HepG2 (cell line): ENCODE results near the gene LDLRAD4. TPM values are rescaled to one million over a fixed set of nuclear protein-coding genes. Genes with fewer than 3 reads are reported as not detected.

Experiments used
- ATAC-seq: fragments of 200-7000 bp; cut with Tn5 transposase; 3 replicates; pipeline ENCODE4 v1.9.1; 2020; ENCODE audit warnings: mild to moderate bottlenecking, moderate library complexity
- BruUV-seq: library from RNA; stranded (reverse); fragments of 400-500 nt; replicated peaks from 2 replicates; lab custom pipeline; 2021; lab: Mats Ljungman, UMichigan
- CTCF ChIA-PET: fragments of 300-600 bp; formaldehyde crosslinking; extraction: SDS; loops from one replicate; lab custom pipeline; 2021; ENCODE audit warnings: low total read pairs, inconsistent platforms, low intra/inter-chr PET ratio; lab: Yijun Ruan, JAX
- POLR2A ChIA-PET: fragments of 350-600 bp; sonication (Branson Sonifier 250); formaldehyde crosslinking; loops from one replicate; lab custom pipeline; 2020; ENCODE audit warnings: antibody characterized with exemption, inconsistent platforms; lab: Yijun Ruan, JAX
- DNase-seq: peaks from one replicate; pipeline ENCODE4 v3.0.0-alpha.2; 2015; ENCODE audit warnings: low spot score
- FAIRE-seq: peaks from 3 replicates; lab custom pipeline; 2011; peaks lifted over from hg19 to GRCh38; lab: Jason Lieb, UNC
- H2AFZ ChIP-seq: one replicate; pipeline ENCODE4 v1.6.1; 2011; ENCODE audit warnings: low read length, inconsistent platforms
- H3K27ac ChIP-seq: fragments of 300-600 bp; 3 replicates; pipeline ENCODE4 v1.8.0; 2011; ENCODE audit warnings: mixed run types, mild to moderate bottlenecking, mixed read lengths, low read length, inconsistent platforms; ENCODE audit not compliant: insufficient read depth; ENCODE audit errors: extremely low read length
- H3K27me3 ChIP-seq, 2 experiments: fragments of 200-600 bp in 1 of 2; 2 replicates in 1 of 2; 3 replicates in 1 of 2; pipeline versions ENCODE4 v1.6.0 to v1.8.0; 2011; ENCODE audit warnings: low read length in 2 of 2, mild to moderate bottlenecking in 2 of 2, moderate library complexity in 2 of 2, inconsistent platforms in 1 of 2; ENCODE audit not compliant: insufficient read depth in 2 of 2, control insufficient read depth in 1 of 2
- H3K36me3 ChIP-seq, 2 experiments: fragments of 200-600 bp in 1 of 2; replicated peaks in 1 of 2; 2 replicates in 1 of 2; 3 replicates in 1 of 2; pipeline versions ENCODE4 v1.5.1 to v1.8.0; 2011; ENCODE audit warnings: low read length in 2 of 2, inconsistent platforms in 1 of 2; ENCODE audit not compliant: insufficient read depth in 2 of 2, control insufficient read depth in 1 of 2
- H3K4me1 ChIP-seq: 2 replicates; pipeline ENCODE4 v1.5.1; 2012; ENCODE audit warnings: low read length, inconsistent platforms; ENCODE audit not compliant: insufficient read depth
- H3K4me2 ChIP-seq: 2 replicates; pipeline ENCODE4 v1.6.0; 2011; ENCODE audit warnings: low read depth, low read length, inconsistent platforms
- H3K4me3 ChIP-seq, 3 experiments: fragments of 200-600 bp in 1 of 3; sonication (generic), shearing (Covaris generic) in 1 of 3; replicated peaks in 1 of 3; 2 replicates each; pipeline ENCODE4 v1.5.1; 2011 to 2016; ENCODE audit warnings: low read length in 3 of 3, inconsistent platforms in 2 of 3, low read depth in 2 of 3, mild to moderate bottlenecking in 2 of 3, control low read depth in 1 of 3, mixed read lengths in 1 of 3; ENCODE audit not compliant: insufficient read depth in 1 of 3
- H3K79me2 ChIP-seq: one replicate; pipeline ENCODE4 v1.6.1; 2011; ENCODE audit warnings: low read length, inconsistent platforms; ENCODE audit not compliant: insufficient read depth
- H3K9ac ChIP-seq: 2 replicates; pipeline ENCODE4 v1.6.0; 2011; ENCODE audit warnings: mild to moderate bottlenecking, low read depth, low read length, inconsistent platforms; ENCODE audit not compliant: insufficient read depth
- H3K9me3 ChIP-seq: 2 replicates; pipeline ENCODE4 v1.5.1; 2012; ENCODE audit warnings: mild to moderate bottlenecking, low read length
- H4K20me1 ChIP-seq: 2 replicates; pipeline ENCODE4 v1.6.0; 2011; ENCODE audit warnings: inconsistent platforms, mild to moderate bottlenecking, low read length, moderate library complexity; ENCODE audit not compliant: insufficient read depth
- GPN1 ChIP-seq: sonication (generic); formaldehyde crosslinking; IDR thresholded peaks from 2 replicates; pipeline ENCODE4 v1.5.1; 2020; ENCODE audit warnings: missing genetic modification reagents, borderline replicate concordance
- GRHL1 ChIP-seq: sonication (generic); formaldehyde crosslinking; conservative IDR thresholded peaks from 2 replicates; pipeline ENCODE4 v1.8.0; 2022; ENCODE audit warnings: missing genetic modification reagents
- MXD4 ChIP-seq: IDR thresholded peaks from 2 replicates; pipeline ENCODE4 v1.6.1; 2016; ENCODE audit warnings: mild to moderate bottlenecking, missing biosample characterization, missing genetic modification reagents
- NFE2 ChIP-seq: sonication (generic); formaldehyde crosslinking; IDR thresholded peaks from 2 replicates; pipeline ENCODE4 v1.4.0; 2020; ENCODE audit warnings: missing genetic modification reagents
- PAF1 ChIP-seq: IDR thresholded peaks from 2 replicates; pipeline ENCODE4 v1.6.1; 2016; ENCODE audit warnings: missing genetic modification reagents, missing compliant biosample characterization
- RBFOX2 ChIP-seq: fragments of 200-400 bp; formaldehyde crosslinking; IDR thresholded peaks from 2 replicates; pipeline ENCODE4 v1.6.1; 2017; ENCODE audit warnings: low read depth, mild to moderate bottlenecking, low read length
- SIX4 ChIP-seq: sonication (generic); formaldehyde crosslinking; IDR thresholded peaks from 2 replicates; pipeline ENCODE4 v1.4.0; 2020; ENCODE audit warnings: missing genetic modification reagents
- TRIM24 ChIP-seq: sonication (generic); formaldehyde crosslinking; IDR thresholded peaks from 2 replicates; pipeline ENCODE4 v1.8.0; 2022; ENCODE audit warnings: mild to moderate bottlenecking, missing genetic modification reagents
- ZNF572 ChIP-seq: sonication (generic); formaldehyde crosslinking; IDR thresholded peaks from 2 replicates; pipeline ENCODE4 v1.5.1; 2020; ENCODE audit warnings: mild to moderate bottlenecking, missing genetic modification reagents
- ZNF652 ChIP-seq: IDR thresholded peaks from 2 replicates; pipeline ENCODE4 v1.6.1; 2016; ENCODE audit warnings: low read depth, borderline replicate concordance
- ZNF713 ChIP-seq: sonication (generic); formaldehyde crosslinking; IDR thresholded peaks from 2 replicates; pipeline ENCODE4 v1.4.0; 2020; ENCODE audit warnings: mild to moderate bottlenecking, missing genetic modification reagents
- ZNF891 ChIP-seq: sonication (generic); formaldehyde crosslinking; IDR thresholded peaks from 2 replicates; pipeline ENCODE4 v1.5.0; 2020; ENCODE audit warnings: mild to moderate bottlenecking, missing genetic modification reagents
- WGBS: methylation state at CpG from one replicate; pipeline ENCODE4 v1.1.6; 2017; ENCODE audit warnings: low lambda C conversion rate; 5-methylcytosine and 5-hydroxymethylcytosine counted together
- in situ Hi-C: cut with HindIII; loops from 2 replicates; pipeline ENCODE4 v1.10.0; 2017; ENCODE audit warnings: low pct_unique_long_range_greater_than_20kb; ENCODE audit not compliant: extremely low pct_ligation_motif_present
- intact Hi-C: fragments of 100-400 bp; cut with micrococcal nuclease; formaldehyde crosslinking; loops from one replicate; pipeline ENCODE4 v1.10.0; 2022; ENCODE audit not compliant: unreplicated experiment
- polyA plus RNA-seq, 8 experiments: library from polyadenylated mRNA; depleted of rRNA in 3 of 8; stranded (reverse) in 7 of 8; unstranded in 1 of 8; fragments of >200 nt; fragmentation: Illumina TruSeq in 4 of 8; extraction: Trizol in 4 of 8; gene quantifications; 2 replicates each; pipeline versions ENCODE4 v1.2.1 to v1.2.3, GENCODE V29; 2011 to 2016; ENCODE audit warnings: low read depth in 4 of 8, missing spikeins in 1 of 8, mixed read lengths in 1 of 8; ENCODE audit not compliant: insufficient read depth in 1 of 8
- total RNA-seq, 5 experiments: library from RNA; depleted of rRNA; stranded (reverse); fragments of >200 nt; fragmentation: Illumina TruSeq; extraction: Trizol; gene quantifications; 2 replicates each; pipeline ENCODE4 v1.2.3, GENCODE V29; 2016; ENCODE audit warnings: low read depth in 1 of 5

LDLRAD4 gene
- total and polyA plus RNA-seq, 2 of the 13 experiments (the other 11 are each of a cell fraction or from before 2014, with no cell fraction given), result 13.6 to 20.9 TPM

DNA sequence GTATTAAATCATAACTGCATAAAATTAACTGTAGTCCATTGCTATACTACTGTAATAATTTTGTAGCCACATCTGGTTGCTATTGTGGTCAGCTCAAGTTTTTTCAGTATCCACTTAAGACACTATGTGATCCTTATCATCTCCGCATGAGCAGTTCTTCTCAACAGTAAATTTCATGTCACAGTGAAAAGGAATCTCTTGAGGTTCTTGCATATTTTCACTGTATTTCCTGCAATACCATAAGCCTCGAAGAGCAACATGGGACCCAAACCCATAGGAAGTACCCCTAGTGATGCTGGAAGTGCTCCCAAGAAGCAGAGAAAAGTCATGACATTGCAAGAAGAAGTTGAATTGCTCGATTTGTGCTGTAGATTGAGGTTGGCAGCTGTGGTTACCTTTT is 86.7 kb downstream of the LDLRAD4 start:
- in situ Hi-C loops, result no loop called here
- no peak for FAIRE-seq
- ATAC-seq, result no peak
- Histone ChIP-seq H3K4me1 (no peaks in the 10 kb centered on the region), H3K79me2 (no peaks in the 10 kb centered on the region), H3K27ac (no peak overlapping the region), H3K4me2 (no peak overlapping the region), H3K4me3 (no peak overlapping the region), H3K9ac (no peak overlapping the region), H3K27me3 (no peaks in the 10 kb centered on the region), H3K36me3 (no peaks in the 10 kb centered on the region), H4K20me1 (no peaks in the 10 kb centered on the region), H3K9me3 (no peaks in the 10 kb centered on the region), H2AFZ (no peak overlapping the region)
- no peak for TF ChIP-seq SIX4 (CRISPR knock-in tag)
- no peak for TF ChIP-seq TRIM24 (CRISPR knock-in tag)
- TF ChIP-seq ZNF572, result no peak
- TF ChIP-seq RBFOX2, result no peak
- TF ChIP-seq ZNF713, result no peak
- TF ChIP-seq PAF1 (CRISPR knock-in tag), result no peak
- TF ChIP-seq GRHL1, result no peak
- no peak for TF ChIP-seq MXD4 (CRISPR knock-in tag)
- no peak for TF ChIP-seq NFE2 (CRISPR knock-in tag)
- no peak for TF ChIP-seq GPN1 (CRISPR knock-in tag)
- TF ChIP-seq ZNF652 (CRISPR knock-in tag), result no peak
- TF ChIP-seq ZNF891 (CRISPR knock-in tag), result no peak
- WGBS, result 93% methylated on average over 3 of the region's 3 CpGs
- no peak for DNase-seq
- ChIA-PET POLR2A (no interaction called here), CTCF (no interaction called here)
- intact Hi-C loops, result no loop called here
- BruUV-seq, result no TSS peak
